IPS DF 6.9 (cell line): ENCODE measurements around the gene MAN2A2.

Source experiments
- DNase-seq: peaks from one replicate; pipeline ENCODE4 v3.0.0-alpha.2; 2013; ENCODE audit warnings: low read depth, low spot score
- H3K27ac ChIP-seq: one replicate; pipeline ENCODE4 v1.5.1; 2013; ENCODE audit warnings: low read length, control low read depth
- H3K27me3 ChIP-seq: 2 replicates; pipeline ENCODE4 v1.6.1; 2013; ENCODE audit warnings: mild to moderate bottlenecking, low read length; ENCODE audit not compliant: control insufficient read depth, insufficient read depth
- H3K36me3 ChIP-seq: 2 replicates; pipeline ENCODE4 v1.6.1; 2013; ENCODE audit warnings: low read length; ENCODE audit not compliant: control insufficient read depth, insufficient read depth
- H3K4me1 ChIP-seq: 2 replicates; pipeline ENCODE4 v1.6.1; 2013; ENCODE audit warnings: low read length; ENCODE audit not compliant: control insufficient read depth, insufficient read depth
- H3K4me3 ChIP-seq: 2 replicates; pipeline ENCODE4 v1.5.1; 2013; ENCODE audit warnings: mild to moderate bottlenecking, low read length
- H3K9me3 ChIP-seq: 2 replicates; pipeline ENCODE4 v1.6.1; 2013; ENCODE audit warnings: low read length, inconsistent platforms; ENCODE audit not compliant: control insufficient read depth, insufficient read depth
- WGBS: extraction: QIAGEN DNeasy Blood & Tissue Kit; methylation state at CpG from one replicate; pipeline ENCODE4 v1.1.7; 2013; ENCODE audit warnings: mixed read lengths, missing lambda C conversion rate; ENCODE audit not compliant: insufficient read length, insufficient coverage; 5-methylcytosine and 5-hydroxymethylcytosine counted together

Gene MAN2A2

GRCh38 chr15:90878660-90879059 is 24.4 kb upstream of the MAN2A2 start:
- Histone ChIP-seq H3K9me3 (no peaks in the 10 kb centered on the region), H3K36me3 (peaks cover 25% of the 10 kb centered on the region), H3K4me1 (peaks cover 8% of the 10 kb centered on the region), H3K27me3 (no peaks in the 10 kb centered on the region), H3K27ac (no peak overlapping the region), H3K4me3 (no peak overlapping the region)
- WGBS = no CpG with 5 or more reads among the region's 15 CpGs
- DNase-seq = no peak

GRCh38 chr15:90879730-90880366 is 23.3 kb upstream of the MAN2A2 start:
- H3K27me3 ChIP-seq = no peaks in the 10 kb centered on the region
- H3K36me3 ChIP-seq = peaks cover 25% of the 10 kb centered on the region
- H3K9me3 ChIP-seq = no peaks in the 10 kb centered on the region
- WGBS = no CpG with 5 or more reads among the region's 35 CpGs
- no peak overlapping the region for H3K27ac ChIP-seq
- peaks cover 2% of the 10 kb centered on the region for H3K4me1 ChIP-seq
- no peak for DNase-seq
- no peak overlapping the region for H3K4me3 ChIP-seq

- Histone ChIP-seq H3K27ac (no peak overlapping the region), H3K9me3 (no peaks in the 10 kb centered on the region), H3K4me3 (no peak overlapping the region), H3K4me1 (peaks cover 2% of the 10 kb centered on the region), H3K36me3 (peaks cover 25% of the 10 kb centered on the region), H3K27me3 (no peaks in the 10 kb centered on the region)
- WGBS = no CpG with 5 or more reads among the region's 16 CpGs
- DNase-seq = no peak
Observed at GRCh38 chr15:90880381-90881145, 22.5 kb upstream of the MAN2A2 start.

GRCh38 chr15:90881181-90881977 is 21.7 kb upstream of the MAN2A2 start:
- H3K27ac ChIP-seq = no peak overlapping the region
- DNase-seq = no peak
- peaks cover 25% of the 10 kb centered on the region for H3K36me3 ChIP-seq
- no CpG with 5 or more reads among the region's 35 CpGs for WGBS
- no peak overlapping the region for H3K4me3 ChIP-seq
- H3K27me3 ChIP-seq = no peaks in the 10 kb centered on the region
- no peaks in the 10 kb centered on the region for H3K9me3 ChIP-seq
- peaks cover 2% of the 10 kb centered on the region for H3K4me1 ChIP-seq

GRCh38 chr15:90881978-90882721 is 21.0 kb upstream of the MAN2A2 start:
- Histone ChIP-seq H3K4me1 (peaks cover 2% of the 10 kb centered on the region), H3K36me3 (peaks cover 25% of the 10 kb centered on the region), H3K9me3 (no peaks in the 10 kb centered on the region), H3K27ac (no peak overlapping the region), H3K27me3 (no peaks in the 10 kb centered on the region), H3K4me3 (no peak overlapping the region)
- no peak for DNase-seq
- WGBS = no CpG with 5 or more reads among the region's 19 CpGs

- Histone ChIP-seq H3K4me3 (no peak overlapping the region), H3K27me3 (no peaks in the 10 kb centered on the region), H3K9me3 (no peaks in the 10 kb centered on the region), H3K27ac (no peak overlapping the region), H3K36me3 (peaks cover 22% of the 10 kb centered on the region), H3K4me1 (peaks cover 2% of the 10 kb centered on the region; the same call in 1 of the 2 replicates)
- WGBS = no CpG with 5 or more reads among the region's 13 CpGs
- DNase-seq = no peak
Observed at GRCh38 chr15:90882781-90883525, 20.1 kb upstream of the MAN2A2 start.

GRCh38 chr15:90883526-90883975 is 19.6 kb upstream of the MAN2A2 start:
- H3K27ac ChIP-seq = no peak overlapping the region
- no CpG with 5 or more reads among the region's 7 CpGs for WGBS
- peaks cover 20% of the 10 kb centered on the region for H3K36me3 ChIP-seq
- H3K9me3 ChIP-seq = no peaks in the 10 kb centered on the region
- no peak for DNase-seq
- no peaks in the 10 kb centered on the region for H3K27me3 ChIP-seq
- H3K4me3 ChIP-seq = no peak overlapping the region; the same call in 1 of the 2 replicates
- peaks cover 2% of the 10 kb centered on the region; the same call in 1 of the 2 replicates for H3K4me1 ChIP-seq

GRCh38 chr15:90883976-90884718 is 19.0 kb upstream of the MAN2A2 start, which contains the start of gene FES:
Gene FES, plus strand, starts transcription at chr15:90884504. Its CDS starts 542 bp downstream, at chr15:90885046.
- Histone ChIP-seq H3K4me3 (peak within 1 kb of the TSS; percentile 34; the same call in 1 of the 2 replicates), H3K36me3 (peaks cover 16% of the 10 kb centered on the region), H3K27ac (no peak within 1 kb of the TSS), H3K4me1 (peaks cover 2% of the 10 kb centered on the region; the same call in 1 of the 2 replicates), H3K27me3 (no peaks in the 10 kb centered on the region), H3K9me3 (no peaks in the 10 kb centered on the region)
- no peak for DNase-seq
- WGBS = no CpG with 5 or more reads among the region's 58 CpGs
